COLO668 (cell line): ENCODE results near the gene SERTM2.

Experiments used
- DNase-seq: peaks from one replicate; lab custom pipeline; 2025; ENCODE audit not compliant: unreplicated experiment; lab: John Stamatoyannopoulos, UW

The SERTM2 gene

GRCh38 chrX:111555406-111555958 lies 44.0 kb downstream of the SERTM2 start:
- DNase-seq = no peak

- DNase-seq = no peak
Measured at GRCh38 chrX:111560801-111561200, 49.4 kb downstream of the SERTM2 start.

GRCh38 chrX:111561851-111562250 lies 50.4 kb downstream of the SERTM2 start:
- no peak for DNase-seq

GRCh38 chrX:111567542-111568255 lies 56.3 kb downstream of the SERTM2 start:
- no peak for DNase-seq

- peak; percentile 0 for DNase-seq
Measured at GRCh38 chrX:111568354-111568753, 56.9 kb downstream of the SERTM2 start.

GRCh38 chrX:111568817-111569216 lies 57.4 kb downstream of the SERTM2 start:
- DNase-seq = no peak
